SH-SY5Y (cell line): Measurements from ENCODE around the gene ZNF236.

Source experiments
- GATA2 ChIP-seq: IDR thresholded peaks from 2 replicates; pipeline ENCODE4 v1.6.1; 2011; ENCODE audit warnings: mild to moderate bottlenecking, low read depth, low read length
- GATA3 ChIP-seq: IDR thresholded peaks from 2 replicates; pipeline ENCODE4 v1.6.1; 2011; ENCODE audit warnings: low read depth, mild to moderate bottlenecking, low read length, moderate library complexity

DNA sequence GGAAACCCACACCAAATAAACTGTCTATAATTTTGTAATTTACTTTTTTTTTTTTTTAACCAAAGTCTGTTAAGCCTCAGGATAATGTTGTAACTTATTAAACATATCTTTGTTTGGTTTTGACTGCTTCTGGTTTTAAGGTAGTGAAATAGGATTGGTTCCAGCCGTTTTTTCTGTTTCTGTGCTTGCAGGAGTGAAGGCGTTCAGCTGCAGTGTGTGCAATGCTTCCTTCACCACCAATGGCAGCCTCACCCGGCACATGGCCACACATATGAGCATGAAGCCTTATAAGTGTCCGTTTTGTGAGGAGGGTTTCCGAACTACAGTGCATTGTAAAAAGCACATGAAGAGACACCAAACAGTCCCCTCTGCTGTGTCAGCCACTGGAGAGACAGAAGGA, 93.1 kb downstream of the ZNF236 start:
- no peak for TF ChIP-seq GATA2
- TF ChIP-seq GATA3 = no peak
